ENCODE measurements around the gene TTI1. TPM values are rescaled to one million over a fixed set of nuclear protein-coding genes. Genes with fewer than 3 reads are reported as not detected.
A peak's percentile ranks its signal among the peaks of the same experiment; 100 is the strongest.

Gene TTI1
- total and polyA plus RNA-seq, 9 donors = 13.5 to 20.4 (median 15.1) TPM

GRCh38 chr20:37983286-37983685 lies 50.0 kb downstream of the TTI1 start:
- no peak overlapping the region for H3K4me3 ChIP-seq (ENCODE audit: low read length)
- no peaks in the 10 kb centered on the region for H3K27me3 ChIP-seq (ENCODE audit: control insufficient read depth, insufficient read depth, low read length)
- peaks cover 46% of the 10 kb centered on the region for H3K4me1 ChIP-seq (ENCODE audit: control insufficient read depth, insufficient read depth, low read length)

GRCh38 chr20:37981568-37981967 lies 51.7 kb downstream of the TTI1 start:
- no CpG with 5 or more reads among the region's 8 CpGs for WGBS (ENCODE audit: insufficient coverage)
- Histone ChIP-seq H3K4me1 (ENCODE audit: control insufficient read depth, insufficient read depth, low read length) (peaks cover 31% of the 10 kb centered on the region), H3K4me3 (ENCODE audit: low read length) (no peak overlapping the region), H3K9me3 (replicated peaks; ENCODE audit: control insufficient read depth, low read depth, low read length) (no peaks in the 10 kb centered on the region), H3K27me3 (ENCODE audit: control insufficient read depth, insufficient read depth, low read length) (no peaks in the 10 kb centered on the region), H3K36me3 (ENCODE audit: control insufficient read depth, insufficient read depth, low read length) (peaks cover 9% of the 10 kb centered on the region), H3K27ac (ENCODE audit: low read length) (no peak overlapping the region)
- DNase-seq = no peak

More at GRCh38 chr20:37983286-37983685, 50.0 kb downstream of the TTI1 start:
- DNase-seq = no peak
- peak overlapping the region; percentile 78 for H3K27ac ChIP-seq (ENCODE audit: low read length)
- H3K9me3 ChIP-seq (replicated peaks; ENCODE audit: control insufficient read depth, low read depth, low read length) = no peaks in the 10 kb centered on the region
- peaks cover 9% of the 10 kb centered on the region for H3K36me3 ChIP-seq (ENCODE audit: control insufficient read depth, insufficient read depth, low read length)
- WGBS (ENCODE audit: insufficient coverage) = 60% methylated on average over 10 of the region's 13 CpGs

GRCh38 chr20:37980876-37981275 lies 52.4 kb downstream of the TTI1 start:
- Histone ChIP-seq H3K4me3 (ENCODE audit: low read length) (no peak overlapping the region), H3K27me3 (ENCODE audit: control insufficient read depth, insufficient read depth, low read length) (no peaks in the 10 kb centered on the region), H3K9me3 (replicated peaks; ENCODE audit: control insufficient read depth, low read depth, low read length) (no peaks in the 10 kb centered on the region), H3K4me1 (ENCODE audit: control insufficient read depth, insufficient read depth, low read length) (peaks cover 24% of the 10 kb centered on the region), H3K36me3 (ENCODE audit: control insufficient read depth, insufficient read depth, low read length) (peaks cover 9% of the 10 kb centered on the region), H3K27ac (ENCODE audit: low read length) (no peak overlapping the region)
- DNase-seq = no peak
- WGBS (ENCODE audit: insufficient coverage) = 73% methylated on average over 3 of the region's 6 CpGs

GRCh38 chr20:37980383-37980782 lies 52.9 kb downstream of the TTI1 start:
- peaks cover 20% of the 10 kb centered on the region for H3K4me1 ChIP-seq (ENCODE audit: control insufficient read depth, insufficient read depth, low read length)
- H3K36me3 ChIP-seq (ENCODE audit: control insufficient read depth, insufficient read depth, low read length) = peaks cover 9% of the 10 kb centered on the region
- H3K4me3 ChIP-seq (ENCODE audit: low read length) = no peak overlapping the region
- H3K27ac ChIP-seq (ENCODE audit: low read length) = no peak overlapping the region
- DNase-seq = no peak
- WGBS (ENCODE audit: insufficient coverage) = 65% methylated on average over 6 of the region's 8 CpGs
- H3K27me3 ChIP-seq (ENCODE audit: control insufficient read depth, insufficient read depth, low read length) = no peaks in the 10 kb centered on the region
- H3K9me3 ChIP-seq (replicated peaks; ENCODE audit: control insufficient read depth, low read depth, low read length) = no peaks in the 10 kb centered on the region

GRCh38 chr20:37979021-37979985 lies 54.0 kb downstream of the TTI1 start:
- Histone ChIP-seq H3K27ac (ENCODE audit: low read length) (no peak overlapping the region), H3K4me1 (ENCODE audit: control insufficient read depth, insufficient read depth, low read length) (peaks cover 14% of the 10 kb centered on the region), H3K27me3 (ENCODE audit: control insufficient read depth, insufficient read depth, low read length) (no peaks in the 10 kb centered on the region), H3K4me3 (ENCODE audit: low read length) (no peak overlapping the region), H3K9me3 (replicated peaks; ENCODE audit: control insufficient read depth, low read depth, low read length) (no peaks in the 10 kb centered on the region), H3K36me3 (ENCODE audit: control insufficient read depth, insufficient read depth, low read length) (peaks cover 9% of the 10 kb centered on the region)
- no peak for DNase-seq
- WGBS (ENCODE audit: insufficient coverage) = 89% methylated on average over 6 of the region's 16 CpGs

GRCh38 chr20:37977786-37978185 lies 55.5 kb downstream of the TTI1 start:
- Histone ChIP-seq H3K9me3 (replicated peaks; ENCODE audit: control insufficient read depth, low read depth, low read length) (no peaks in the 10 kb centered on the region), H3K4me1 (ENCODE audit: control insufficient read depth, insufficient read depth, low read length) (peaks cover 2% of the 10 kb centered on the region), H3K27me3 (ENCODE audit: control insufficient read depth, insufficient read depth, low read length) (no peaks in the 10 kb centered on the region), H3K36me3 (ENCODE audit: control insufficient read depth, insufficient read depth, low read length) (peaks cover 7% of the 10 kb centered on the region), H3K27ac (ENCODE audit: low read length) (no peak overlapping the region), H3K4me3 (ENCODE audit: low read length) (no peak overlapping the region)
- no peak for DNase-seq
- WGBS (ENCODE audit: insufficient coverage) = 41% methylated on average over 5 of the region's 6 CpGs

- Histone ChIP-seq H3K27ac (ENCODE audit: low read length) (no peak overlapping the region), H3K9me3 (replicated peaks; ENCODE audit: control insufficient read depth, low read depth, low read length) (no peaks in the 10 kb centered on the region), H3K36me3 (ENCODE audit: control insufficient read depth, insufficient read depth, low read length) (peaks cover 7% of the 10 kb centered on the region), H3K27me3 (ENCODE audit: control insufficient read depth, insufficient read depth, low read length) (no peaks in the 10 kb centered on the region), H3K4me3 (ENCODE audit: low read length) (no peak overlapping the region), H3K4me1 (ENCODE audit: control insufficient read depth, insufficient read depth, low read length) (peaks cover 2% of the 10 kb centered on the region)
- DNase-seq = no peak
- 19% methylated on average over 3 of the region's 12 CpGs for WGBS (ENCODE audit: insufficient coverage)
These were observed 55.9 kb downstream of the TTI1 start for GRCh38 chr20:37977338-37977737.

- H3K4me3 ChIP-seq (ENCODE audit: low read length) = no peak overlapping the region
These were observed 56.4 kb downstream of the TTI1 start for GRCh38 chr20:37976887-37977286.

GRCh38 chr20:37973059-37973910 lies 60.0 kb downstream of the TTI1 start:
- peaks cover 2% of the 10 kb centered on the region for H3K4me1 ChIP-seq (ENCODE audit: control insufficient read depth, insufficient read depth, low read length)
- no peaks in the 10 kb centered on the region for H3K9me3 ChIP-seq (replicated peaks; ENCODE audit: control insufficient read depth, low read depth, low read length)
- H3K27ac ChIP-seq (ENCODE audit: low read length) = no peak overlapping the region
- H3K36me3 ChIP-seq (ENCODE audit: control insufficient read depth, insufficient read depth, low read length) = no peaks in the 10 kb centered on the region
- 82% methylated on average over 8 of the region's 12 CpGs for WGBS (ENCODE audit: insufficient coverage)
- no peak overlapping the region for H3K4me3 ChIP-seq (ENCODE audit: low read length)
- DNase-seq = no peak
- H3K27me3 ChIP-seq (ENCODE audit: control insufficient read depth, insufficient read depth, low read length) = no peaks in the 10 kb centered on the region

More at GRCh38 chr20:37976887-37977286, 56.4 kb downstream of the TTI1 start:
- Histone ChIP-seq H3K27ac (ENCODE audit: low read length) (no peak overlapping the region), H3K36me3 (ENCODE audit: control insufficient read depth, insufficient read depth, low read length) (peaks cover 7% of the 10 kb centered on the region), H3K9me3 (replicated peaks; ENCODE audit: control insufficient read depth, low read depth, low read length) (no peaks in the 10 kb centered on the region), H3K27me3 (ENCODE audit: control insufficient read depth, insufficient read depth, low read length) (no peaks in the 10 kb centered on the region), H3K4me1 (ENCODE audit: control insufficient read depth, insufficient read depth, low read length) (peaks cover 2% of the 10 kb centered on the region)
- no peak for DNase-seq
- WGBS (ENCODE audit: insufficient coverage) = 16% methylated on average over 9 of the region's 10 CpGs
